H9 (cell line): ENCODE measurements around the gene TMEM161B. TPM values are rescaled to one million over a fixed set of nuclear protein-coding genes. Genes with fewer than 3 reads are reported as not detected.

Source experiments
- DNase-seq: peaks from one replicate; pipeline ENCODE4 v3.0.0-alpha.2; 2017
- H2AFZ ChIP-seq: one replicate; pipeline ENCODE4 v1.6.1; 2013; ENCODE audit warnings: mild to moderate bottlenecking, low read length, control low read depth, moderate library complexity
- H2AK5ac ChIP-seq: 2 replicates; pipeline ENCODE4 v1.6.1; 2013; ENCODE audit warnings: low read length, control low read depth, mixed read lengths; ENCODE audit not compliant: insufficient read length
- H2BK120ac ChIP-seq: one replicate; pipeline ENCODE4 v1.6.1; 2013; ENCODE audit warnings: low read depth, mild to moderate bottlenecking, low read length, control low read depth, inconsistent platforms; ENCODE audit not compliant: poor library complexity, severe bottlenecking
- H2BK12ac ChIP-seq: 2 replicates; pipeline ENCODE4 v1.6.1; 2013; ENCODE audit warnings: low read length, control low read depth, mixed read lengths, low read depth; ENCODE audit not compliant: insufficient read length
- H2BK15ac ChIP-seq: 2 replicates; pipeline ENCODE4 v1.6.1; 2013; ENCODE audit warnings: low read depth, low read length, control low read depth
- H2BK20ac ChIP-seq: one replicate; pipeline ENCODE4 v1.6.1; 2013; ENCODE audit warnings: low read depth, mild to moderate bottlenecking, low read length, control low read depth, inconsistent platforms; ENCODE audit not compliant: poor library complexity, severe bottlenecking
- H2BK5ac ChIP-seq: 2 replicates; pipeline ENCODE4 v1.6.1; 2013; ENCODE audit warnings: low read length, control low read depth, mixed read lengths; ENCODE audit not compliant: insufficient read length
- H3K14ac ChIP-seq: 2 replicates; pipeline ENCODE4 v1.6.1; 2013; ENCODE audit warnings: low read length, control low read depth; ENCODE audit not compliant: insufficient read depth
- H3K18ac ChIP-seq: 2 replicates; pipeline ENCODE4 v1.6.1; 2013; ENCODE audit warnings: low read depth, mild to moderate bottlenecking, mixed read lengths, low read length, control low read depth; ENCODE audit not compliant: insufficient read length
- H3K23ac ChIP-seq: 2 replicates; pipeline ENCODE4 v1.6.1; 2013; ENCODE audit warnings: low read length, control low read depth, mixed read lengths, low read depth; ENCODE audit not compliant: insufficient read length
- H3K23me2 ChIP-seq: 2 replicates; pipeline ENCODE4 v1.6.1; 2013; ENCODE audit warnings: low read depth, mild to moderate bottlenecking, mixed read lengths, low read length, control low read depth; ENCODE audit not compliant: insufficient read length, poor library complexity, severe bottlenecking
- H3K27ac ChIP-seq: 2 replicates; pipeline ENCODE4 v1.5.1; 2013; ENCODE audit warnings: low read length, control low read depth, mixed read lengths, low read depth; ENCODE audit not compliant: insufficient read length
- H3K27me3 ChIP-seq: 2 replicates; pipeline ENCODE4 v1.6.1; 2013; ENCODE audit warnings: low read length, control low read depth, inconsistent platforms; ENCODE audit not compliant: insufficient read depth
- H3K4ac ChIP-seq: 2 replicates; pipeline ENCODE4 v1.6.1; 2013; ENCODE audit warnings: low read depth, mild to moderate bottlenecking, control low read depth, inconsistent platforms, low read length, moderate library complexity
- H3K4me1 ChIP-seq: 2 replicates; pipeline ENCODE4 v1.6.1; 2013; ENCODE audit warnings: low read length, control low read depth, inconsistent platforms; ENCODE audit not compliant: insufficient read depth
- H3K4me2 ChIP-seq: 2 replicates; pipeline ENCODE4 v1.6.1; 2013; ENCODE audit warnings: low read length, control low read depth, mixed read lengths; ENCODE audit not compliant: insufficient read length, insufficient read depth
- H3K56ac ChIP-seq: 2 replicates; pipeline ENCODE4 v1.6.1; 2013; ENCODE audit warnings: low read depth, mild to moderate bottlenecking, mixed read lengths, low read length, control low read depth; ENCODE audit not compliant: insufficient read length
- H3K79me1 ChIP-seq: 2 replicates; pipeline ENCODE4 v1.6.1; 2013; ENCODE audit warnings: low read depth, mild to moderate bottlenecking, moderate library complexity, low read length, control low read depth, inconsistent platforms; ENCODE audit not compliant: insufficient read depth, poor library complexity, severe bottlenecking
- H3K79me2 ChIP-seq: 2 replicates; pipeline ENCODE4 v1.6.1; 2013; ENCODE audit warnings: low read length, control low read depth, inconsistent platforms; ENCODE audit not compliant: insufficient read depth
- H3K9ac ChIP-seq: 2 replicates; pipeline ENCODE4 v1.6.1; 2013; ENCODE audit warnings: low read length, control low read depth, mixed read lengths; ENCODE audit not compliant: insufficient read length; ENCODE audit errors: extremely low read depth
- H3K9me3 ChIP-seq: one replicate; pipeline ENCODE4 v1.6.1; 2013; ENCODE audit warnings: low read depth, low read length, inconsistent platforms; ENCODE audit not compliant: control insufficient read depth
- H3T11ph ChIP-seq: one replicate; pipeline ENCODE4 v1.6.1; 2013; ENCODE audit warnings: mild to moderate bottlenecking, low read length, control low read depth, inconsistent platforms
- H4K20me1 ChIP-seq: one replicate; pipeline ENCODE4 v1.6.1; 2013; ENCODE audit not compliant: control insufficient read depth, insufficient read length, insufficient read depth
- H4K5ac ChIP-seq: 2 replicates; pipeline ENCODE4 v1.6.1; 2013; ENCODE audit warnings: low read depth, mild to moderate bottlenecking, mixed read lengths, low read length, control low read depth; ENCODE audit not compliant: insufficient read length
- H4K8ac ChIP-seq: replicated peaks from 2 replicates; pipeline ENCODE4 v1.6.1; 2013; ENCODE audit warnings: low read length, control low read depth, mixed read lengths, low read depth; ENCODE audit not compliant: insufficient read length
- H4K91ac ChIP-seq: 2 replicates; pipeline ENCODE4 v1.6.1; 2013; ENCODE audit warnings: low read depth, mild to moderate bottlenecking, moderate library complexity, mixed read lengths, low read length, control low read depth; ENCODE audit not compliant: insufficient read length
- H3K27ac Mint-ChIP-seq, 3 experiments: 2 replicates in 2 of 3; 3 replicates in 1 of 3; pipeline ENCODE4 v1.8.0; 2020 to 2021; ENCODE audit warnings: mixed read lengths in 3 of 3, mild to moderate bottlenecking in 1 of 3, moderate library complexity in 1 of 3
- H3K27me3 Mint-ChIP-seq: 2 replicates; pipeline ENCODE4 v1.8.0; 2021; ENCODE audit warnings: low read depth, mild to moderate bottlenecking, moderate library complexity, mixed read lengths
- H3K36me3 Mint-ChIP-seq, 3 experiments: 2 replicates in 2 of 3; 3 replicates in 1 of 3; pipeline ENCODE4 v1.8.0; 2020 to 2021; ENCODE audit warnings: low read depth in 3 of 3, mixed read lengths in 3 of 3; ENCODE audit not compliant: insufficient read depth in 1 of 3
- H3K4me1 Mint-ChIP-seq, 2 experiments: 2 replicates each; pipeline ENCODE4 v1.8.0; 2020; ENCODE audit warnings: mixed read lengths in 2 of 2
- H3K4me3 Mint-ChIP-seq, 2 experiments: 2 replicates in 1 of 2; 3 replicates in 1 of 2; pipeline ENCODE4 v1.8.0; 2020 to 2021; ENCODE audit warnings: mild to moderate bottlenecking in 2 of 2, mixed read lengths in 2 of 2, moderate library complexity in 1 of 2
- H3K9me3 Mint-ChIP-seq, 2 experiments: 2 replicates in 1 of 2; 3 replicates in 1 of 2; pipeline ENCODE4 v1.8.0; 2020; ENCODE audit warnings: mild to moderate bottlenecking in 2 of 2, mixed read lengths in 2 of 2, moderate library complexity in 1 of 2
- WGBS: extraction: QIAGEN DNeasy Blood & Tissue Kit; methylation state at CpG from one replicate; pipeline ENCODE4 v1.1.7; 2013; ENCODE audit warnings: missing lambda C conversion rate, low lambda C conversion rate, mixed read lengths; ENCODE audit not compliant: insufficient read length; ENCODE audit errors: extremely low coverage; 5-methylcytosine and 5-hydroxymethylcytosine counted together
- total RNA-seq: library from RNA; stranded (reverse); gene quantifications from 2 replicates; pipeline ENCODE4 v1.2.1, GENCODE V29; 2021
- TF ChIP-seq, protein P1 (sequence below): fragments of 200-600 bp; sonication (generic); conservative IDR thresholded peaks from 3 replicates; pipeline ENCODE4 v1.8.0; 2021; ENCODE audit warnings: antibody characterized with exemption, mild to moderate bottlenecking

TMEM161B gene
- total RNA-seq, 1 experiment from 2014 or later, result 17.9 TPM

DNA sequence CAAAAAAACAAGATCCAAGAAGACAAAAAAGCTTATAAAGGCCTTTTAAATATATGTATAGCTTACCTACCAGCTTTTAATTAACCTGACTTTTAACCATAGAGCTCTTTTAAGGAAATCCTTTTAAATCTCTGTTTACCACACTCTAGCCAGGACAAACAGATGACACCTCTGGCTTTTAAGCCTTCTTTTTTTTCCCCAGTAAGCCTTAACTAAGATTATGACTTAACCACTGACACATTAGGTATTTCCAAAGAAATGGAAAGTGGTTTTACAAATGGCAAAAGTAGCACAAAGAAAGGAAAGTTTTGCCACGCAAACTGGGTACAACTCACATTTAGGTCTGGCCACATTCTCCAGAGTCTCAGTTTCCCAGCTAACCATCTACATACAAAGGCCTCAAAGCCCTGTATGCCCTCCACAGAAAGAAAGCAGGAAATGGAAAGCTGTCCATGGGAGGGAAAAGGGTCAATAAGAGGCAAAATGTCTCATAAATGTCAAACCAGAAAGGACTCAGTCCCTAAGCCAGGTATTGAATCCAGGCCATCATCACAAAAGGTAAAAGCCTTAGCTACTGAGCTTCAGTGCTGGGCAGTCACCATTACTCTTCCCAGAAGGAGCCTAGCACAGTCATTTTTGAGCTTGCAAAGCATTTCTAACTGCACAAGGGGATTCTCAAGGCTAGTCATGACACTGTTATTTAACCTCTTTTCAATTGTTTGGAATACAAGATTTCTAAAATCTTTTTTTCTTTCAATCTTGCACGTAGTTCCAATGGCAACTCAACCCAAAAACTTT lies 19.7 kb downstream of the TMEM161B start:
- no peak overlapping the region for H3K4ac ChIP-seq
- no peak overlapping the region for H3T11ph ChIP-seq
- peaks cover 0 to 1% (median 0%) of the 10 kb centered on the region in 3 experiments; a peak in 2 of 7 replicates for H3K36me3 Mint-ChIP-seq
- DNase-seq, result no peak
- H2AFZ ChIP-seq, result no peak overlapping the region
- no peak overlapping the region for H3K4me3 Mint-ChIP-seq
- no peak overlapping the region for H3K23ac ChIP-seq
- H4K91ac ChIP-seq, result no peak overlapping the region
- H4K5ac ChIP-seq, result no peak overlapping the region
- TF ChIP-seq, protein P1, sequence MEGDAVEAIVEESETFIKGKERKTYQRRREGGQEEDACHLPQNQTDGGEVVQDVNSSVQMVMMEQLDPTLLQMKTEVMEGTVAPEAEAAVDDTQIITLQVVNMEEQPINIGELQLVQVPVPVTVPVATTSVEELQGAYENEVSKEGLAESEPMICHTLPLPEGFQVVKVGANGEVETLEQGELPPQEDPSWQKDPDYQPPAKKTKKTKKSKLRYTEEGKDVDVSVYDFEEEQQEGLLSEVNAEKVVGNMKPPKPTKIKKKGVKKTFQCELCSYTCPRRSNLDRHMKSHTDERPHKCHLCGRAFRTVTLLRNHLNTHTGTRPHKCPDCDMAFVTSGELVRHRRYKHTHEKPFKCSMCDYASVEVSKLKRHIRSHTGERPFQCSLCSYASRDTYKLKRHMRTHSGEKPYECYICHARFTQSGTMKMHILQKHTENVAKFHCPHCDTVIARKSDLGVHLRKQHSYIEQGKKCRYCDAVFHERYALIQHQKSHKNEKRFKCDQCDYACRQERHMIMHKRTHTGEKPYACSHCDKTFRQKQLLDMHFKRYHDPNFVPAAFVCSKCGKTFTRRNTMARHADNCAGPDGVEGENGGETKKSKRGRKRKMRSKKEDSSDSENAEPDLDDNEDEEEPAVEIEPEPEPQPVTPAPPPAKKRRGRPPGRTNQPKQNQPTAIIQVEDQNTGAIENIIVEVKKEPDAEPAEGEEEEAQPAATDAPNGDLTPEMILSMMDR, result no peak
- H2BK12ac ChIP-seq, result no peak overlapping the region
- no peaks in the 10 kb centered on the region for H3K23me2 ChIP-seq
- H3K27me3 ChIP-seq, result no peaks in the 10 kb centered on the region
- no peaks in the 10 kb centered on the region for H4K20me1 ChIP-seq
- H3K27me3 Mint-ChIP-seq, result no peaks in the 10 kb centered on the region
- no peak overlapping the region for H2BK5ac ChIP-seq
- peaks cover 16% of the 10 kb centered on the region; the same call in 1 of the 2 replicates for H3K79me2 ChIP-seq
- H3K9ac ChIP-seq, result no peak overlapping the region
- peak overlapping the region; percentile 9; the same call in 1 of the 2 replicates for H3K14ac ChIP-seq
- no peaks in the 10 kb centered on the region for H3K9me3 Mint-ChIP-seq
- peak overlapping the region; percentile 87 for H2AK5ac ChIP-seq
- peak overlapping the region; percentile 66 for H3K27ac ChIP-seq
- H3K4me2 ChIP-seq, result no peak overlapping the region
- H3K27ac Mint-ChIP-seq, result peak overlapping the region; percentile 69 to 91 (median 88)
- no CpG with 5 or more reads among the region's 2 CpGs for WGBS
- peaks cover 19% of the 10 kb centered on the region; the same call in 1 of the 2 replicates for H3K4me1 ChIP-seq
- no peaks in the 10 kb centered on the region for H3K9me3 ChIP-seq
- no peak overlapping the region for H3K56ac ChIP-seq
- no peak overlapping the region for H3K18ac ChIP-seq
- H3K79me1 ChIP-seq, result no peaks in the 10 kb centered on the region
- H4K8ac ChIP-seq, result no peak overlapping the region
- peak overlapping the region; percentile 75 for H2BK20ac ChIP-seq
- peaks cover 71 to 83% of the 10 kb centered on the region in 2 experiments for H3K4me1 Mint-ChIP-seq
- no peak overlapping the region for H2BK15ac ChIP-seq
- H2BK120ac ChIP-seq, result no peak overlapping the region
